Lung (tissue), 12 donors: ENCODE results near the gene AHCYL1. TPM values are rescaled to one million over a fixed set of nuclear protein-coding genes. Genes with fewer than 3 reads are reported as not detected.

Source experiments
- ATAC-seq: fragments of 200-7000 bp; cut with Tn5 transposase; one replicate; pipeline ENCODE4 v1.9.1; 2020; ENCODE audit warnings: moderate number of reproducible peaks; ENCODE audit not compliant: insufficient read depth, low FRiP score
- DNase-seq, 3 donors: peaks; one replicate each; pipeline ENCODE4 v3.0.0-alpha.2; 2013 to 2017
- H3K27ac ChIP-seq, 2 donors: one replicate each; pipeline ENCODE4 v1.5.1; 2013; ENCODE audit warnings: mild to moderate bottlenecking in 2 of 2, moderate library complexity in 2 of 2, control low read depth in 1 of 2, inconsistent platforms in 1 of 2, low read depth in 1 of 2, low read length in 1 of 2
- H3K27me3 ChIP-seq, 3 donors: one replicate each; pipeline ENCODE4 v1.5.1; 2013; ENCODE audit warnings: low read length in 2 of 3; ENCODE audit not compliant: control insufficient read depth in 3 of 3, insufficient read depth in 3 of 3
- H3K36me3 ChIP-seq, 4 donors: one replicate each; pipeline ENCODE4 v1.5.1; 2013; ENCODE audit warnings: low read length in 4 of 4, mild to moderate bottlenecking in 1 of 4, moderate library complexity in 1 of 4; ENCODE audit not compliant: control insufficient read depth in 4 of 4, insufficient read depth in 4 of 4
- H3K4me1 ChIP-seq, 5 donors: one replicate each; pipeline ENCODE4 v1.5.1; 2013; ENCODE audit warnings: low read length in 5 of 5, mild to moderate bottlenecking in 2 of 5, moderate library complexity in 1 of 5; ENCODE audit not compliant: control insufficient read depth in 5 of 5, insufficient read depth in 5 of 5
- H3K4me3 ChIP-seq: one replicate; pipeline ENCODE4 v1.5.1; 2013; ENCODE audit warnings: mild to moderate bottlenecking, control low read depth, moderate library complexity
- H3K9ac ChIP-seq, 2 donors: one replicate each; pipeline ENCODE4 v1.5.1; 2013; ENCODE audit warnings: low read length in 2 of 2, control low read depth in 1 of 2; ENCODE audit not compliant: insufficient read depth in 1 of 2
- H3K9me3 ChIP-seq, 4 donors: one replicate each; pipeline ENCODE4 v1.5.1; 2013; ENCODE audit warnings: low read length in 3 of 4, mild to moderate bottlenecking in 1 of 4, moderate library complexity in 1 of 4; ENCODE audit not compliant: control insufficient read depth in 4 of 4, insufficient read depth in 3 of 4
- CTCF ChIP-seq: IDR thresholded peaks from 2 replicates; pipeline ENCODE4 v1.5.1; 2012; ENCODE audit warnings: mild to moderate bottlenecking; ENCODE audit errors: control extremely low read depth, extremely low read depth
- WGBS, 2 donors: extraction: QIAGEN DNeasy Blood & Tissue Kit; methylation state at CpG; one replicate each; pipeline ENCODE4 v1.1.7; 2013; 5-methylcytosine and 5-hydroxymethylcytosine counted together
- polyA plus RNA-seq, 2 donors: library from polyadenylated mRNA; stranded (reverse); fragments of 200-250 nt; gene quantifications; one replicate each; pipeline ENCODE4 v1.2.1, GENCODE V29; 2013
- total RNA-seq, 2 donors: library from RNA; depleted of rRNA in 1 of 2; stranded (reverse); fragments of >200 nt in 1 of 2; gene quantifications; one replicate each; pipeline ENCODE4 v1.2.1, GENCODE V29; 2014 to 2021
- donor health status: control.
- donor health status: control.
- donor health status: Bipolar disorder and iron deficiency.
- donor health status: healthy.
- donor health status: DM: yes; HTN: yes; CAD: no.

Gene AHCYL1
- total and polyA plus RNA-seq, 4 donors = 44.4 to 77.7 (median 56.3) TPM

GRCh38 chr1:109938556-109938955, 46.0 kb upstream of the AHCYL1 start:
- DNase-seq (no peak), ATAC-seq (no peak)
- no peak overlapping the region for H3K27ac ChIP-seq
- H3K4me1 ChIP-seq = peaks cover 0 to 9% (median 0%) of the 10 kb centered on the region in 5 donors
- 96 to 98% methylated on average over 2 of the region's 2 CpGs for WGBS, 2 donors
- H3K4me3 ChIP-seq = no peak overlapping the region
- H3K9me3 ChIP-seq = peaks cover 0 to 8% (median 0%) of the 10 kb centered on the region in 4 donors
- H3K9ac ChIP-seq = no peak overlapping the region
- no peaks in the 10 kb centered on the region for H3K27me3 ChIP-seq
- TF ChIP-seq CTCF = no peak
- no peaks in the 10 kb centered on the region for H3K36me3 ChIP-seq

GRCh38 chr1:109942434-109942833, 42.1 kb upstream of the AHCYL1 start:
- Histone ChIP-seq H3K4me3 (no peak overlapping the region), H3K9me3 (peaks cover 0 to 6% (median 0%) of the 10 kb centered on the region in 4 donors), H3K27me3 (no peaks in the 10 kb centered on the region), H3K27ac (no peak overlapping the region), H3K4me1 (peaks cover 0 to 2% (median 0%) of the 10 kb centered on the region in 5 donors), H3K9ac (no peak overlapping the region), H3K36me3 (no peaks in the 10 kb centered on the region)
- DNase-seq (no peak), ATAC-seq (no peak)
- TF ChIP-seq CTCF = no peak
- WGBS, 2 donors = 92 to 97% methylated on average over 2 of the region's 2 CpGs

- 59 to 80% methylated on average over 2 of the region's 2 CpGs for WGBS, 2 donors
- TF ChIP-seq CTCF = no peak
- no peak for DNase-seq
Measured at GRCh38 chr1:109944541-109944940, 40.0 kb upstream of the AHCYL1 start.

GRCh38 chr1:109946511-109946910, 38.1 kb upstream of the AHCYL1 start:
- Histone ChIP-seq H3K36me3 (no peaks in the 10 kb centered on the region), H3K4me1 (peaks cover 0 to 2% (median 0%) of the 10 kb centered on the region in 5 donors), H3K9ac (no peak overlapping the region), H3K27ac (no peak overlapping the region), H3K4me3 (no peak overlapping the region), H3K9me3 (no peaks in the 10 kb centered on the region), H3K27me3 (no peaks in the 10 kb centered on the region)
- WGBS, 2 donors = 81% methylated on average over 6 of the region's 6 CpGs
- TF ChIP-seq CTCF = no peak
- DNase-seq (no peak), ATAC-seq (no peak)

More at GRCh38 chr1:109944541-109944940, 40.0 kb upstream of the AHCYL1 start:
- ATAC-seq = no peak
- Histone ChIP-seq H3K36me3 (no peaks in the 10 kb centered on the region), H3K9me3 (no peaks in the 10 kb centered on the region), H3K27me3 (no peaks in the 10 kb centered on the region), H3K27ac (no peak overlapping the region), H3K9ac (no peak overlapping the region), H3K4me3 (no peak overlapping the region), H3K4me1 (peaks cover 0 to 2% (median 0%) of the 10 kb centered on the region in 5 donors)
